Measurements from ENCODE around the gene TSPAN9.

DNA sequence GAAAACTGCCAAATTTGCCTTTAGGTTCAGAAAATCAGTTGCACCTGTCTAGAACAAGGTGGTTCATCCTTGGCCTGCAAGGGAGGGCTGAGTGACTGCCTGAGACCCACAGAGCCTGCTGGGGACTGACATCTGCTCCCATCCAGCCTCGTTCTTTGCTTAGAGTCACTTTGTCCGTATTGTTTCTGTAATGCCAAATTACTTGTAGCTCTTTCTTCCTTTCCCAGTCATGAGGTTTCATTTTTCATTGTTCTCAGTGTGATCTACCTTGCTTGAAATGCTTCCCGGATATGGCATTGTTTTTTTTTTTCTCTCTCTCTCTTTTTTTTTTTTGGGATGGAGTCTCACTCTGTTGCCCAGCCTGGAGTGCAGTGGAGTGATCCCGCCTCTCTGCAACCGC, 21.3 kb downstream of the TSPAN9 start:
- no peak for TF ChIP-seq POLR2A (IDR thresholded peaks at IDR 0.05)
- TF ChIP-seq, protein P1, sequence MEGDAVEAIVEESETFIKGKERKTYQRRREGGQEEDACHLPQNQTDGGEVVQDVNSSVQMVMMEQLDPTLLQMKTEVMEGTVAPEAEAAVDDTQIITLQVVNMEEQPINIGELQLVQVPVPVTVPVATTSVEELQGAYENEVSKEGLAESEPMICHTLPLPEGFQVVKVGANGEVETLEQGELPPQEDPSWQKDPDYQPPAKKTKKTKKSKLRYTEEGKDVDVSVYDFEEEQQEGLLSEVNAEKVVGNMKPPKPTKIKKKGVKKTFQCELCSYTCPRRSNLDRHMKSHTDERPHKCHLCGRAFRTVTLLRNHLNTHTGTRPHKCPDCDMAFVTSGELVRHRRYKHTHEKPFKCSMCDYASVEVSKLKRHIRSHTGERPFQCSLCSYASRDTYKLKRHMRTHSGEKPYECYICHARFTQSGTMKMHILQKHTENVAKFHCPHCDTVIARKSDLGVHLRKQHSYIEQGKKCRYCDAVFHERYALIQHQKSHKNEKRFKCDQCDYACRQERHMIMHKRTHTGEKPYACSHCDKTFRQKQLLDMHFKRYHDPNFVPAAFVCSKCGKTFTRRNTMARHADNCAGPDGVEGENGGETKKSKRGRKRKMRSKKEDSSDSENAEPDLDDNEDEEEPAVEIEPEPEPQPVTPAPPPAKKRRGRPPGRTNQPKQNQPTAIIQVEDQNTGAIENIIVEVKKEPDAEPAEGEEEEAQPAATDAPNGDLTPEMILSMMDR (IDR thresholded peaks at IDR 0.05): no peak
